ENCODE results near the gene ABCB8.

ABCB8 gene

GRCh38 chr7:151028131-151028947 is at the start of gene ABCB8:
TSS of gene ABCB8 (plus strand) at chr7:151028450. CDS start at chr7:151028516, 66 bp downstream.
- peak; percentile 100 for DNase-seq (ENCODE audit: low spot score)

GRCh38 chr7:150979713-150980390 is 48.4 kb upstream of the ABCB8 start:
- DNase-seq (ENCODE audit: low spot score) = no peak

GRCh38 chr7:150980663-150981062 is 47.6 kb upstream of the ABCB8 start:
- no peak for DNase-seq (ENCODE audit: low spot score)

GRCh38 chr7:150981644-150982043 is 46.6 kb upstream of the ABCB8 start:
- no peak for DNase-seq (ENCODE audit: low spot score)

GRCh38 chr7:150982351-150982750 is 45.9 kb upstream of the ABCB8 start:
- no peak for DNase-seq (ENCODE audit: low spot score)

- peak; percentile 27 for DNase-seq (ENCODE audit: low spot score)
These were observed 44.3 kb upstream of the ABCB8 start for GRCh38 chr7:150983893-150984368.

- peak; percentile 50 for DNase-seq (ENCODE audit: low spot score)
These were observed 42.1 kb upstream of the ABCB8 start for GRCh38 chr7:150986099-150986512.

GRCh38 chr7:150986556-150986955 is 41.7 kb upstream of the ABCB8 start:
- no peak for DNase-seq (ENCODE audit: low spot score)

GRCh38 chr7:150988230-150989226 is 39.7 kb upstream of the ABCB8 start:
- DNase-seq (ENCODE audit: low spot score) = peak; percentile 63

- DNase-seq (ENCODE audit: low spot score) = no peak
These were observed 38.8 kb upstream of the ABCB8 start for GRCh38 chr7:150989456-150989855.

GRCh38 chr7:150990416-150991186 is 37.6 kb upstream of the ABCB8 start, which contains the start of gene NOS3:
TSS of gene NOS3 (plus strand) at chr7:150991017. CDS start at chr7:150993804, 2,787 bp downstream.
- no peak for DNase-seq (ENCODE audit: low spot score)

- no peak for DNase-seq (ENCODE audit: low spot score)
These were observed 36.1 kb upstream of the ABCB8 start for GRCh38 chr7:150992051-150992640.

GRCh38 chr7:150992833-150993302 is 35.4 kb upstream of the ABCB8 start:
- DNase-seq (ENCODE audit: low spot score) = no peak

- DNase-seq (ENCODE audit: low spot score) = no peak
These were observed 34.7 kb upstream of the ABCB8 start for GRCh38 chr7:150993511-150993910.

GRCh38 chr7:150994141-150994837 is 34.0 kb upstream of the ABCB8 start:
- no peak for DNase-seq (ENCODE audit: low spot score)

- DNase-seq (ENCODE audit: low spot score) = no peak
These were observed 33.3 kb upstream of the ABCB8 start for GRCh38 chr7:150994838-150995510.

- DNase-seq (ENCODE audit: low spot score) = no peak
These were observed 31.7 kb upstream of the ABCB8 start for GRCh38 chr7:150996376-150997074.

- no peak for DNase-seq (ENCODE audit: low spot score)
These were observed 31.2 kb upstream of the ABCB8 start for GRCh38 chr7:150997075-150997511.

GRCh38 chr7:150997817-150998216 is 30.4 kb upstream of the ABCB8 start:
- no peak for DNase-seq (ENCODE audit: low spot score)
